Anterior cingulate cortex (tissue), 58 donors: ENCODE measurements around the gene IFI27L1.
A peak's percentile ranks its signal among the peaks of the same experiment; 100 is the strongest.
"Not testable (repeated sequence)": the region's sequence is repeated elsewhere in the genome, so short reads cannot be mapped to it uniquely, and the experiment has no call there.

Source experiments
- DNase-seq, 58 donors: peaks; one replicate each; lab custom pipeline; 2025; lab: John Stamatoyannopoulos, UW

The IFI27L1 gene

GRCh38 chr14:94047581-94047980, 33.5 kb upstream of the IFI27L1 start:
- no peak for DNase-seq

GRCh38 chr14:94048691-94049624, 32.2 kb upstream of the IFI27L1 start:
- peak in 6 of 58 donors; percentile 10 to 44 (median 32) for DNase-seq

GRCh38 chr14:94049625-94050023, 31.5 kb upstream of the IFI27L1 start:
- DNase-seq = no peak

- DNase-seq = peak in 1 of 58 donors; percentile 24
Measured at GRCh38 chr14:94050231-94050880, 30.8 kb upstream of the IFI27L1 start.

GRCh38 chr14:94051115-94051514, 30.0 kb upstream of the IFI27L1 start:
- peak in 52 of 58 donors; percentile 21 to 89 (median 65) for DNase-seq

GRCh38 chr14:94051779-94052178, 29.3 kb upstream of the IFI27L1 start:
- DNase-seq = no peak

- no peak for DNase-seq
Measured at GRCh38 chr14:94052199-94052598, 28.9 kb upstream of the IFI27L1 start.

- DNase-seq = no peak
Measured at GRCh38 chr14:94052662-94053061, 28.4 kb upstream of the IFI27L1 start.

GRCh38 chr14:94054401-94054800, 26.7 kb upstream of the IFI27L1 start:
- no peak for DNase-seq

- no peak for DNase-seq
Measured at GRCh38 chr14:94054936-94055335, 26.2 kb upstream of the IFI27L1 start.

GRCh38 chr14:94056579-94057308, 24.4 kb upstream of the IFI27L1 start:
- DNase-seq = no peak

- no peak for DNase-seq
Measured at GRCh38 chr14:94058128-94058673, 22.9 kb upstream of the IFI27L1 start.

- DNase-seq = no peak
Measured at GRCh38 chr14:94058674-94059138, 22.4 kb upstream of the IFI27L1 start.

GRCh38 chr14:94059998-94060397, 21.1 kb upstream of the IFI27L1 start:
- DNase-seq = no peak

GRCh38 chr14:94062344-94062940, 18.7 kb upstream of the IFI27L1 start:
- DNase-seq = no peak

GRCh38 chr14:94066089-94066676, 14.9 kb upstream of the IFI27L1 start:
- DNase-seq = peak in 1 of 58 donors; percentile 32

GRCh38 chr14:94072076-94072475, 9.0 kb upstream of the IFI27L1 start:
- DNase-seq = not testable (repeated sequence)

- DNase-seq = no peak
Measured at GRCh38 chr14:94074534-94074933, 6.6 kb upstream of the IFI27L1 start.

GRCh38 chr14:94075008-94075407, 6.1 kb upstream of the IFI27L1 start:
- no peak for DNase-seq
